Measurements from ENCODE around the gene PCSK7. TPM values are rescaled to one million over a fixed set of nuclear protein-coding genes. Genes with fewer than 3 reads are reported as not detected.

Gene PCSK7
- total and polyA plus RNA-seq, 10 of the 15 experiments (the other 5 are each of a cell fraction or from before 2014, with no cell fraction given): 5.5 to 81.5 (median 51.6) TPM

- Histone ChIP-seq H4K20me1 (ENCODE audit: control insufficient read depth, insufficient read depth) (no peaks in the 10 kb centered on the region), H3K4me1 (ENCODE audit: control insufficient read depth, insufficient read depth, low read length) (no peaks in the 10 kb centered on the region), H3K27me3 (replicated peaks in 1 of 2; ENCODE audit: control insufficient read depth in 2 of 2, insufficient read depth in 2 of 2, low read length in 1 of 2) (no peaks in the 10 kb centered on the region), H3K36me3 (ENCODE audit: control insufficient read depth in 2 of 2, insufficient read depth in 2 of 2, low read length in 1 of 2) (peaks cover 0 to 4% of the 10 kb centered on the region in 2 experiments; a peak in 3 of 4 replicates), H3K27ac (ENCODE audit: control insufficient read depth, insufficient read depth) (no peak overlapping the region), H3K79me2 (ENCODE audit: control insufficient read depth, insufficient read depth, low read length) (no peaks in the 10 kb centered on the region), H3K4me2 (ENCODE audit: control insufficient read depth, insufficient read depth) (no peak overlapping the region), H2AFZ (ENCODE audit: control insufficient read depth, low read depth, low read length) (no peak overlapping the region), H3K4me3 (no peak overlapping the region), H3K9me3 (replicated peaks; ENCODE audit: control insufficient read depth, insufficient read depth, low read length) (no peaks in the 10 kb centered on the region), H3K9ac (ENCODE audit: control insufficient read depth, insufficient read depth, low read length) (no peak overlapping the region)
- ChIA-PET POLR2A (no interaction called here), SMC1A (ENCODE audit: uncharacterized antibody, unreplicated experiment) (interaction anchor here (0.7 kb wide), 1 partner anchor 370 kb away, joined by 3 read pairs; no protein-coding TSS in a partner anchor), RAD21 (ENCODE audit: unreplicated experiment) (interaction anchor here (0.6 to 0.9 kb wide), 2 partner anchors 22 to 1444 kb away, joined by 3 read pairs; no protein-coding TSS in a partner anchor), CTCF (interaction anchor here (1.1 kb wide), 1 partner anchor 10 kb away, joined by 3 read pairs; no protein-coding TSS in a partner anchor)
- in situ Hi-C loops (cut with MboI) (loop anchor here (5.0 kb wide), 1 partner anchor 73 kb away; no protein-coding TSS in a partner anchor), intact Hi-C loops (cut with micrococcal nuclease; ENCODE audit: unreplicated experiment) (loop anchor here (5.0 kb wide), 1 partner anchor 73 kb away; no protein-coding TSS in a partner anchor)
- no peak for FAIRE-seq
- 93% methylated on average over 11 of the region's 11 CpGs for WGBS (ENCODE audit: insufficient coverage, insufficient replicate concordance, low lambda C conversion rate, missing lambda C conversion rate)
- no peak for ATAC-seq
- no peak for DNase-seq (ENCODE audit: low read depth, low spot score)
- peak; percentile 39; the same call in 1 of the 2 replicates for TF ChIP-seq POLR2A (IDR thresholded peaks at IDR 0.05; ENCODE audit: low read depth, low read length)
- TF ChIP-seq LARP7 (IDR thresholded peaks at IDR 0.05): no peak
- no peak for TF ChIP-seq MYB (IDR thresholded peaks at IDR 0.05; ENCODE audit: borderline replicate concordance, low read depth, low read length)
- no peak for TF ChIP-seq TCF7 (IDR thresholded peaks at IDR 0.05; ENCODE audit: borderline replicate concordance)
- no TSS peak for BruUV-seq (replicated peaks)
These were observed 26.6 kb downstream of the PCSK7 start for GRCh38 chr11:117205211-117205818.

DNA sequence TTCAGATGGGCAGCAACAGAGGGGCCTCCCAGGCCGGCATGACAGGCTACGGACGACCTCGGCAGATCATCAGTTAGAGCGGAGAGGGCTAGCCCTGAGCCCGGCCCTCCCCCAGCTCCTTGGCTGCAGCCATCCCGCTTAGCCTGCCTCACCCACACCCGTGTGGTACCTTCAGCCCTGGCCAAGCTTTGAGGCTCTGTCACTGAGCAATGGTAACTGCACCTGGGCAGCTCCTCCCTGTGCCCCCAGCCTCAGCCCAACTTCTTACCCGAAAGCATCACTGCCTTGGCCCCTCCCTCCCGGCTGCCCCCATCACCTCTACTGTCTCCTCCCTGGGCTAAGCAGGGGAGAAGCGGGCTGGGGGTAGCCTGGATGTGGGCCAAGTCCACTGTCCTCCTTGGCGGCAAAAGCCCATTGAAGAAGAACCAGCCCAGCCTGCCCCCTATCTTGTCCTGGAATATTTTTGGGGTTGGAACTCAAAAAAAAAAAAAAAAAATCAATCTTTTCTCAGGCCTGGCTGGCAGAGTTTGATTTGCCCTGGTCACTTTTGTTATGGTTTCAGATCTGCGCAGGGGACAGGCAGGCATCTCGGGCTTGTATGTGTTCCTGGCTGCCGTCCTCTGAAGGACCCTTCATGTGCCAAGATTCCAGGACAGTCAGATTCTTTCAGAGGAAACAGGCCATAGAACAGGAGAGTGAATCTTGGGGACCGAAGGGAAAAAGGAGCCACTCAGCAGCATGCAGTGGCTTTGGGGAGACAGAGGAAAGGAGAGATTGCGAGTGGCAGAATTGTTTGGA lies 27.4 kb downstream of the PCSK7 start:
- Histone ChIP-seq H3K4me2 (ENCODE audit: control insufficient read depth, insufficient read depth) (no peak overlapping the region), H2AFZ (ENCODE audit: control insufficient read depth, low read depth, low read length) (no peak overlapping the region), H3K9me3 (replicated peaks; ENCODE audit: control insufficient read depth, insufficient read depth, low read length) (no peaks in the 10 kb centered on the region), H4K20me1 (ENCODE audit: control insufficient read depth, insufficient read depth) (no peaks in the 10 kb centered on the region), H3K79me2 (ENCODE audit: control insufficient read depth, insufficient read depth, low read length) (no peaks in the 10 kb centered on the region), H3K36me3 (ENCODE audit: control insufficient read depth in 2 of 2, insufficient read depth in 2 of 2, low read length in 1 of 2) (peaks cover 0 to 4% of the 10 kb centered on the region in 2 experiments; a peak in 3 of 4 replicates), H3K27me3 (replicated peaks in 1 of 2; ENCODE audit: control insufficient read depth in 2 of 2, insufficient read depth in 2 of 2, low read length in 1 of 2) (no peaks in the 10 kb centered on the region), H3K4me1 (ENCODE audit: control insufficient read depth, insufficient read depth, low read length) (no peaks in the 10 kb centered on the region), H3K4me3 (no peak overlapping the region), H3K9ac (ENCODE audit: control insufficient read depth, insufficient read depth, low read length) (no peak overlapping the region), H3K27ac (ENCODE audit: control insufficient read depth, insufficient read depth) (no peak overlapping the region)
- SMC1A ChIA-PET (ENCODE audit: uncharacterized antibody, unreplicated experiment): interaction anchor here (0.7 kb wide), 1 partner anchor 369 kb away, joined by 3 read pairs; no protein-coding TSS in a partner anchor
- in situ Hi-C loops (cut with MboI) (loop anchor here (5.0 kb wide), 1 partner anchor 72 kb away; no protein-coding TSS in a partner anchor), intact Hi-C loops (cut with micrococcal nuclease; ENCODE audit: unreplicated experiment) (loop anchor here (5.0 kb wide), 1 partner anchor 72 kb away; no protein-coding TSS in a partner anchor)
- ATAC-seq: no peak
- BruUV-seq (replicated peaks): no TSS peak
- RAD21 ChIA-PET (ENCODE audit: unreplicated experiment): interaction anchor here (0.9 kb wide), 1 partner anchor 23 kb away, joined by 3 read pairs; no protein-coding TSS in a partner anchor
- FAIRE-seq: no peak
- DNase-seq (ENCODE audit: low read depth, low spot score): no peak
- WGBS (ENCODE audit: insufficient coverage, insufficient replicate concordance, low lambda C conversion rate, missing lambda C conversion rate): 86% methylated on average over 17 of the region's 17 CpGs
- POLR2A ChIA-PET: no interaction called here
- CTCF ChIA-PET: interaction anchor here (0.8 to 3.2 kb wide), 3 partner anchors 11 to 23 kb away, joined by 3 to 16 read pairs (median 3); no protein-coding TSS in a partner anchor
- TF ChIP-seq E2F8 (IDR thresholded peaks at IDR 0.05; ENCODE audit: low read depth, partially characterized antibody): no peak
- no peak for TF ChIP-seq IRF5 (IDR thresholded peaks at IDR 0.05; ENCODE audit: borderline replicate concordance)

All from GM12878 (cell line).